ENCODE data around the gene RABL2B. TPM values are rescaled to one million over a fixed set of nuclear protein-coding genes. Genes with fewer than 3 reads are reported as not detected.

RABL2B gene
- total RNA-seq, 1 experiment from 2014 or later, result 19.0 TPM

GRCh38 chr22:50732681-50733080 is 50.8 kb downstream of the RABL2B start:
- Histone ChIP-seq H2BK5ac (ENCODE audit: insufficient read length, low read length) (no peak overlapping the region), H3T11ph (ENCODE audit: low read length) (no peak overlapping the region), H4K8ac (replicated peaks; ENCODE audit: insufficient read length, low read depth, low read length) (no peak overlapping the region), H2BK120ac (ENCODE audit: low read depth, low read length, poor library complexity, severe bottlenecking) (no peak overlapping the region), H3K27me3 (ENCODE audit: insufficient read depth, low read length) (peaks cover 7% of the 10 kb centered on the region), H3K9ac (ENCODE audit: extremely low read depth, insufficient read length, low read length) (no peak overlapping the region), H3K23me2 (ENCODE audit: insufficient read length, low read depth, low read length, poor library complexity, severe bottlenecking) (no peaks in the 10 kb centered on the region), H2BK15ac (ENCODE audit: low read depth, low read length) (no peak overlapping the region), H3K9me3 (ENCODE audit: control insufficient read depth, low read depth, low read length) (no peaks in the 10 kb centered on the region), H3K4me2 (ENCODE audit: insufficient read depth, insufficient read length, low read length) (no peak overlapping the region), H2BK20ac (ENCODE audit: low read depth, low read length, poor library complexity, severe bottlenecking) (no peak overlapping the region), H3K4me1 (ENCODE audit: insufficient read depth, low read length) (no peaks in the 10 kb centered on the region), H3K27ac (ENCODE audit: insufficient read length, low read depth, low read length) (no peak overlapping the region), H3K14ac (ENCODE audit: insufficient read depth, low read length) (no peak overlapping the region), H2AK5ac (ENCODE audit: insufficient read length, low read length) (no peak overlapping the region), H2BK12ac (ENCODE audit: insufficient read length, low read depth, low read length) (no peak overlapping the region), H3K4ac (ENCODE audit: low read depth, low read length) (no peak overlapping the region), H3K79me1 (ENCODE audit: insufficient read depth, low read depth, low read length, poor library complexity, severe bottlenecking) (no peaks in the 10 kb centered on the region), H4K5ac (ENCODE audit: insufficient read length, low read depth, low read length) (no peak overlapping the region), H3K18ac (ENCODE audit: insufficient read length, low read depth, low read length) (no peak overlapping the region), H2AFZ (ENCODE audit: low read length) (no peak overlapping the region), H3K23ac (ENCODE audit: insufficient read length, low read depth, low read length) (no peak overlapping the region), H4K91ac (ENCODE audit: insufficient read length, low read depth, low read length) (no peak overlapping the region), H4K20me1 (ENCODE audit: control insufficient read depth, insufficient read depth, insufficient read length) (no peaks in the 10 kb centered on the region), H3K79me2 (ENCODE audit: insufficient read depth, low read length) (no peaks in the 10 kb centered on the region), H3K56ac (ENCODE audit: insufficient read length, low read depth, low read length) (no peak overlapping the region)
- Mint-ChIP-seq H3K4me3 (no peak overlapping the region), H3K27ac (no peak overlapping the region; a peak in 1 of 7 replicates), H3K36me3 (ENCODE audit: insufficient read depth in 1 of 3, low read depth in 3 of 3) (no peaks in the 10 kb centered on the region; a peak in 1 of 7 replicates), H3K27me3 (ENCODE audit: low read depth) (peaks cover 58% of the 10 kb centered on the region), H3K9me3 (no peaks in the 10 kb centered on the region), H3K4me1 (peaks cover 0 to 10% of the 10 kb centered on the region in 2 experiments; a peak in 3 of 4 replicates)
- TF ChIP-seq CTCF (conservative IDR thresholded peaks at IDR 0.05), result no peak
- DNase-seq, result no peak
- no CpG with 5 or more reads among the region's 12 CpGs for WGBS (ENCODE audit: extremely low coverage, insufficient read length, low lambda C conversion rate)
